H1 (cell line): ENCODE measurements around the gene EPHA6. TPM values are rescaled to one million over a fixed set of nuclear protein-coding genes. Genes with fewer than 3 reads are reported as not detected.

ENCODE experiments used
- CTCF ChIA-PET: fragments of 300-600 bp; sonication (Branson Sonifier 250); formaldehyde crosslinking; loops from one replicate; lab custom pipeline; 2021; ENCODE audit not compliant: partially characterized antibody; lab: Charles Lee
- POLR2A ChIA-PET: fragments of 300-600 bp; sonication (Branson Sonifier 250); formaldehyde crosslinking; loops from one replicate; lab custom pipeline; 2021; ENCODE audit warnings: inconsistent platforms; ENCODE audit not compliant: partially characterized antibody; lab: Charles Lee
- DNase-seq, 2 experiments: peaks; one replicate each; pipeline versions ENCODE4 v3.0.0 to v3.0.0-alpha.2; 2010 to 2022; ENCODE audit warnings: low spot score in 2 of 2, low read depth in 1 of 2, mixed read lengths in 1 of 2
- FAIRE-seq: peaks from 2 replicates; lab custom pipeline; 2011; peaks lifted over from hg19 to GRCh38; lab: Jason Lieb, UNC
- H2AFZ ChIP-seq: 2 replicates; pipeline ENCODE4 v1.8.1; 2012; ENCODE audit warnings: low read length, inconsistent platforms
- H2AK5ac ChIP-seq: 2 replicates; pipeline ENCODE4 v1.6.1; 2013; ENCODE audit warnings: low read depth, low read length
- H2BK120ac ChIP-seq: replicated peaks from 2 replicates; pipeline ENCODE3; 2013; ENCODE audit warnings: low read depth, low read length, inconsistent platforms
- H2BK12ac ChIP-seq: 2 replicates; pipeline ENCODE4 v1.6.1; 2013; ENCODE audit warnings: low read depth, low read length
- H2BK15ac ChIP-seq: 2 replicates; pipeline ENCODE4 v1.6.1; 2013; ENCODE audit warnings: low read length
- H2BK20ac ChIP-seq: 2 replicates; pipeline ENCODE4 v1.6.1; 2013; ENCODE audit warnings: low read length
- H2BK5ac ChIP-seq: 2 replicates; pipeline ENCODE4 v1.6.1; 2013; ENCODE audit warnings: low read depth, low read length
- H3K14ac ChIP-seq: 2 replicates; pipeline ENCODE4 v1.6.1; 2013; ENCODE audit warnings: inconsistent platforms; ENCODE audit not compliant: insufficient read length
- H3K18ac ChIP-seq: 2 replicates; pipeline ENCODE4 v1.6.1; 2013; ENCODE audit warnings: low read length; ENCODE audit errors: extremely low read depth
- H3K23ac ChIP-seq: 2 replicates; pipeline ENCODE4 v1.6.1; 2013; ENCODE audit warnings: inconsistent platforms; ENCODE audit not compliant: insufficient read length
- H3K23me2 ChIP-seq: 2 replicates; pipeline ENCODE4 v1.6.1; 2013; ENCODE audit warnings: low read depth, low read length
- H3K27ac ChIP-seq: 2 replicates; pipeline ENCODE4 v1.6.1; 2011; ENCODE audit warnings: low read depth, low read length, inconsistent platforms
- H3K27me3 ChIP-seq, 4 experiments: replicated peaks in 1 of 4; 1 replicate in 1 of 4; 2 replicates in 3 of 4; pipeline versions ENCODE4 v1.6.1 to v1.8.1; 2011 to 2013; ENCODE audit warnings: low read length in 3 of 4, mild to moderate bottlenecking in 3 of 4, inconsistent platforms in 2 of 4, mixed read lengths in 2 of 4, moderate library complexity in 1 of 4; ENCODE audit not compliant: control insufficient read depth in 3 of 4, insufficient read depth in 3 of 4; ENCODE audit errors: extremely low read depth in 1 of 4
- H3K36me3 ChIP-seq, 4 experiments: 2 replicates each; pipeline versions ENCODE4 v1.6.1 to v1.8.1; 2011 to 2013; ENCODE audit warnings: mild to moderate bottlenecking in 4 of 4, low read length in 3 of 4, moderate library complexity in 2 of 4, control low read depth in 1 of 4, inconsistent platforms in 1 of 4; ENCODE audit not compliant: insufficient read depth in 4 of 4, control insufficient read depth in 2 of 4
- H3K4ac ChIP-seq: replicated peaks from 2 replicates; pipeline ENCODE3; 2013; ENCODE audit warnings: low read length, low read depth, mixed read lengths, inconsistent platforms; ENCODE audit not compliant: insufficient read length
- H3K4me1 ChIP-seq, 4 experiments: replicated peaks in 1 of 4; 1 replicate in 1 of 4; 2 replicates in 3 of 4; pipeline versions ENCODE4 v1.6.1 to v1.8.1; 2011 to 2013; ENCODE audit warnings: low read length in 3 of 4, inconsistent platforms in 2 of 4, mixed read lengths in 1 of 4; ENCODE audit not compliant: insufficient read depth in 4 of 4, control insufficient read depth in 3 of 4
- H3K4me2 ChIP-seq, 2 experiments: 2 replicates each; pipeline versions ENCODE4 v1.6.1 to v1.8.1; 2011 to 2013; ENCODE audit warnings: low read depth in 2 of 2, low read length in 2 of 2, control low read depth in 1 of 2, inconsistent platforms in 1 of 2, mild to moderate bottlenecking in 1 of 2; ENCODE audit not compliant: insufficient read depth in 1 of 2
- H3K4me3 ChIP-seq, 4 experiments: fragments of 200-600, 300-600 bp in 1 of 4; sonication (generic), shearing (Covaris generic), sonication (Bioruptor Twin) in 1 of 4; 2 replicates each; pipeline versions ENCODE4 v1.5.1 to v1.8.1; 2011 to 2016; ENCODE audit warnings: low read length in 4 of 4, low read depth in 3 of 4, control low read depth in 2 of 4, inconsistent platforms in 2 of 4, mild to moderate bottlenecking in 2 of 4, mixed read lengths in 1 of 4, moderate library complexity in 1 of 4; ENCODE audit not compliant: insufficient read depth in 2 of 4; ENCODE audit errors: extremely low read depth in 1 of 4
- H3K56ac ChIP-seq: replicated peaks from 2 replicates; pipeline ENCODE3; 2013; ENCODE audit warnings: low read depth, mild to moderate bottlenecking, mixed read lengths, low read length, inconsistent platforms; ENCODE audit not compliant: insufficient read length
- H3K79me1 ChIP-seq: 2 replicates; pipeline ENCODE4 v1.6.1; 2013; ENCODE audit warnings: low read depth, low read length, control low read depth
- H3K79me2 ChIP-seq, 2 experiments: 2 replicates each; pipeline versions ENCODE4 v1.6.1 to v1.8.1; 2012 to 2013; ENCODE audit warnings: low read length in 2 of 2, mild to moderate bottlenecking in 2 of 2, inconsistent platforms in 1 of 2; ENCODE audit not compliant: insufficient read depth in 2 of 2, control insufficient read depth in 1 of 2
- H3K9ac ChIP-seq, 4 experiments: replicated peaks in 1 of 4; 1 replicate in 1 of 4; 2 replicates in 3 of 4; pipeline versions ENCODE4 v1.6.1 to v1.8.1; 2011 to 2013; ENCODE audit warnings: low read depth in 3 of 4, low read length in 3 of 4, control low read depth in 2 of 4, mild to moderate bottlenecking in 2 of 4, moderate library complexity in 2 of 4, inconsistent platforms in 1 of 4; ENCODE audit errors: extremely low read depth in 1 of 4
- H3K9me3 ChIP-seq, 2 experiments: 2 replicates each; pipeline versions ENCODE4 v1.6.1 to v1.8.1; 2012 to 2013; ENCODE audit warnings: mild to moderate bottlenecking in 2 of 2, moderate library complexity in 2 of 2, control low read depth in 1 of 2, inconsistent platforms in 1 of 2, low read depth in 1 of 2, low read length in 1 of 2, mixed read lengths in 1 of 2; ENCODE audit not compliant: insufficient read depth in 2 of 2
- H4K20me1 ChIP-seq, 2 experiments: replicated peaks in 1 of 2; 2 replicates each; pipeline versions ENCODE3 to v1.8.1; 2011 to 2013; ENCODE audit warnings: inconsistent platforms in 2 of 2, low read length in 2 of 2, mild to moderate bottlenecking in 1 of 2; ENCODE audit not compliant: insufficient read depth in 2 of 2, control insufficient read depth in 1 of 2
- H4K5ac ChIP-seq: 2 replicates; pipeline ENCODE4 v1.6.1; 2013; ENCODE audit warnings: low read length, low read depth, mixed read lengths, inconsistent platforms; ENCODE audit not compliant: insufficient read length
- H4K8ac ChIP-seq: 2 replicates; pipeline ENCODE4 v1.8.0; 2013; ENCODE audit warnings: mild to moderate bottlenecking, moderate library complexity, low read length, inconsistent platforms; ENCODE audit not compliant: insufficient read depth; ENCODE audit errors: extremely low read depth
- H4K91ac ChIP-seq: replicated peaks from 2 replicates; pipeline ENCODE3; 2013; ENCODE audit warnings: low read length, mixed read lengths, inconsistent platforms; ENCODE audit not compliant: insufficient read length
- JUN ChIP-seq: IDR thresholded peaks from 2 replicates; pipeline ENCODE4 v1.6.1; 2011; ENCODE audit warnings: low read depth, mild to moderate bottlenecking, improper control_type of control experiment, low read length
- MAFK ChIP-seq: IDR thresholded peaks from 2 replicates; pipeline ENCODE4 v1.6.1; 2012; ENCODE audit warnings: low read depth, mild to moderate bottlenecking, improper control_type of control experiment, low read length
- WGBS, 2 experiments: shearing (Covaris generic) in 1 of 2; methylation state at CpG; one replicate each; pipeline versions ENCODE4 v1.1.6 to v1.1.7; 2013 to 2015; ENCODE audit warnings: low lambda C conversion rate in 2 of 2, mixed read lengths in 2 of 2, inconsistent platforms in 1 of 2, low coverage in 1 of 2, missing lambda C conversion rate in 1 of 2; ENCODE audit not compliant: insufficient replicate concordance in 2 of 2, insufficient coverage in 1 of 2, insufficient read length in 1 of 2; ENCODE audit errors: extremely low coverage in 1 of 2, missing lambda C conversion rate in 1 of 2; 5-methylcytosine and 5-hydroxymethylcytosine counted together
- polyA plus RNA-seq, 7 experiments: library from polyadenylated mRNA; depleted of rRNA in 3 of 7; stranded (reverse) in 5 of 7; unstranded in 2 of 7; fragments of >200 nt in 5 of 7; fragments of 200-250 nt in 2 of 7; gene quantifications; 1 replicate in 5 of 7; 2 replicates in 1 of 7; 4 replicates in 1 of 7; pipeline versions ENCODE4 v1.2.1 to v1.2.3, GENCODE V29; 2011 to 2013; ENCODE audit warnings: missing spikeins in 2 of 7, mixed read lengths in 2 of 7
- total RNA-seq: library from RNA; stranded (reverse); fragmentation: NEBNext Ultra II Directional; extraction: Animal tissue kit (Norgen Biotek cat#: 25700); gene quantifications from 2 replicates; pipeline ENCODE4 v1.2.1, GENCODE V29; 2021

The EPHA6 gene
- total and polyA plus RNA-seq, 2 of the 8 experiments (the other 6 are each of a cell fraction or from before 2014, with no cell fraction given) = 0.83 to 3.2 TPM

GRCh38 chr3:97200387-97200786 is 386.0 kb downstream of the EPHA6 start:
- Histone ChIP-seq H3K4me3 (no peak overlapping the region), H3K79me1 (no peaks in the 10 kb centered on the region), H2AK5ac (no peak overlapping the region), H2BK15ac (no peak overlapping the region), H3K4me2 (no peak overlapping the region), H2BK12ac (no peak overlapping the region), H3K4ac (no peak overlapping the region), H3K14ac (no peak overlapping the region), H3K56ac (no peak overlapping the region), H3K27me3 (no peaks in the 10 kb centered on the region), H3K27ac (no peak overlapping the region), H2AFZ (no peak overlapping the region), H4K5ac (no peak overlapping the region), H4K20me1 (no peaks in the 10 kb centered on the region), H2BK20ac (no peak overlapping the region), H3K36me3 (no peaks in the 10 kb centered on the region), H2BK5ac (no peak overlapping the region), H3K9me3 (no peaks in the 10 kb centered on the region), H3K9ac (no peak overlapping the region), H3K18ac (no peak overlapping the region), H2BK120ac (no peak overlapping the region), H3K79me2 (no peaks in the 10 kb centered on the region), H4K8ac (no peak overlapping the region), H3K4me1 (peaks cover 0 to 4% (median 0%) of the 10 kb centered on the region in 4 experiments; a peak in 1 of 7 replicates), H3K23ac (no peak overlapping the region), H3K23me2 (no peaks in the 10 kb centered on the region), H4K91ac (no peak overlapping the region)
- FAIRE-seq (no peak), DNase-seq (no peak)
- ChIA-PET CTCF (interaction anchor here (1.6 kb wide), 1 partner anchor 54 kb away, joined by 3 read pairs; no protein-coding TSS in a partner anchor), POLR2A (no interaction called here)
- no peak for TF ChIP-seq JUN
- TF ChIP-seq MAFK = peak; percentile 75
- 93% methylated on average over 3 of the region's 3 CpGs; no CpG with 5 or more reads in 1 of the 2 experiments for WGBS, 2 experiments
